Epithelial cell of esophagus (primary cell): ENCODE data around the gene PGLYRP1.

ENCODE experiments used
- DNase-seq: peaks from one replicate; pipeline ENCODE4 v3.0.0; 2010; ENCODE audit warnings: low read depth
- H3K4me3 ChIP-seq: 2 replicates; pipeline ENCODE4 v1.5.1; 2011; ENCODE audit warnings: mild to moderate bottlenecking, low read length, control low read depth
- CTCF ChIP-seq: IDR thresholded peaks from 2 replicates; pipeline ENCODE4 v1.5.1; 2011; ENCODE audit warnings: low read depth, mild to moderate bottlenecking, low read length, control low read depth, inconsistent platforms; ENCODE audit not compliant: insufficient read depth; ENCODE audit errors: missing control alignments

PGLYRP1 gene

GRCh38 chr19:46002678-46003275 lies 20.1 kb downstream of the PGLYRP1 start:
- no peak for TF ChIP-seq CTCF
- DNase-seq: no peak
- H3K4me3 ChIP-seq: no peak overlapping the region

GRCh38 chr19:46000491-46001246 lies 22.2 kb downstream of the PGLYRP1 start:
- H3K4me3 ChIP-seq: peak overlapping the region; percentile 34
- DNase-seq: peak; percentile 66
- no peak for TF ChIP-seq CTCF

GRCh38 chr19:45999653-46000121 lies 23.2 kb downstream of the PGLYRP1 start:
- DNase-seq: peak; percentile 42
- TF ChIP-seq CTCF: no peak

GRCh38 chr19:45998834-45999233 lies 24.0 kb downstream of the PGLYRP1 start:
- H3K4me3 ChIP-seq: no peak overlapping the region
- no peak for DNase-seq
- TF ChIP-seq CTCF: no peak

More at GRCh38 chr19:45999653-46000121, 23.2 kb downstream of the PGLYRP1 start:
- H3K4me3 ChIP-seq: no peak overlapping the region

- no peak for DNase-seq
- TF ChIP-seq CTCF: no peak
- H3K4me3 ChIP-seq: no peak overlapping the region
These were observed 25.9 kb downstream of the PGLYRP1 start for GRCh38 chr19:45996933-45997332.

- peak overlapping the region; percentile 99 for H3K4me3 ChIP-seq
- no peak for DNase-seq
- no peak for TF ChIP-seq CTCF
These were observed 27.0 kb downstream of the PGLYRP1 start for GRCh38 chr19:45995715-45996385.
